ENCODE measurements around the gene TPSB2.
"Not testable (repeated sequence)": the region's sequence is repeated elsewhere in the genome, so short reads cannot be mapped to it uniquely, and the experiment has no call there.

TPSB2 gene

DNA sequence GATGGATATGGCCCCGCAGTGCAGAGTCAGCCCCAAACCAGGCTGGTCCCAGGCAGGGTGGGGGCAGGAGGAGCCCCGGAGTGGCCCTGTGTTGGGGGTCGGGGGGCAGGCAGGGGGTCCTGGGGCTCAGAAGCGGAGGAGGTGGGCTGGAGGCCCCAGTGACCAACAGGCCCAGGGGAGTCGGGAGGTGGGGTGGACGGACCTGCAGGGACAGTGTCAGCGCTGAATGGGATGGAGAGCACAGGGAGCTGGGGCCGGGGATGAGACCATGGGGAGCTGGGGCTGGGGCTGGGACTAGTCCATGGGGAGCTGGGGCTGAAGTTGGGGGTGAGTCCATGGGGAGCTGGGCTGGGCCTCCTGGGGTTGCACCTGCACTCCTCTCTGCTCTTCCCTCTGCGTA is 9.6 kb upstream of the TPSB2 start:
- DNase-seq: not testable (repeated sequence)

DNA sequence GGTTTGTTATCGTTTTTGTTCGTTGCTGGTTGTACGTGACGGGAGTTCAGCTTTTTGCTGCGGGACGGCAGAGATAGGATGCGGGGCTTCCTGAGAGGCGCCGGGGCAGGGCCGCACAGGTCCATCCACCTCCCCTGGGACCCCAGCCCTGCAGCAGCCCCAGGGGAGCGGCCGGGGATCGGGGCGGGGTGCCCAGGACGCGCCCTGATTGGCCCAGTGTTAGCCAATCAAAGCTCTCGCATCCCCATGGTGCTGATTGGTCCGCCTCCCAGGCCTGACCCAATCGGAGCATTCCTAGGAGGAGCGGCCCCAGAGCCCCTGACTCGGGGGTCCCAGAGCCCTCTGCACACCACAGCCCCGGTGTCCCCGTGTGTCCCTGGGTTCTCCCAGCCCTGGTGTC is 8.9 kb upstream of the TPSB2 start:
- DNase-seq: not testable (repeated sequence)

DNA sequence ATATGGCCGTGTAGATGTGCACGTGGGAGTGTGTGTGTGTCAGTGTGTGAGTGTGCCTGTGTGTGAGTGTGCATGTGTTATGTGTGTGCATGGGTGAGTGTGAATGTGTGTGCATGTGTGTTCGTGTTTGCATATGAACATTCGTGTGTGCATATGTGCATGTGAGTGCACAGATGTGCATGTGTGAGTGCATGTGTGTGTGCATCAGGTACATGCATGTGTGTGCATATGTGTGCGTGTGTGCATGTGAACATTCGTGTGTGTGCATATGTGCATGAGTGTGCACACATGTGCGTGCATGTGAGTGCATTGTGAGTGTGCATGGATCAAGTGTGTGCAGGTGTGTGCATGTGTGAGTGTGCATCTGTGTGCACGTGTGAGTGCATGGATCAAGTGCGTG is 8.0 kb upstream of the TPSB2 start:
- no peak for DNase-seq

DNA sequence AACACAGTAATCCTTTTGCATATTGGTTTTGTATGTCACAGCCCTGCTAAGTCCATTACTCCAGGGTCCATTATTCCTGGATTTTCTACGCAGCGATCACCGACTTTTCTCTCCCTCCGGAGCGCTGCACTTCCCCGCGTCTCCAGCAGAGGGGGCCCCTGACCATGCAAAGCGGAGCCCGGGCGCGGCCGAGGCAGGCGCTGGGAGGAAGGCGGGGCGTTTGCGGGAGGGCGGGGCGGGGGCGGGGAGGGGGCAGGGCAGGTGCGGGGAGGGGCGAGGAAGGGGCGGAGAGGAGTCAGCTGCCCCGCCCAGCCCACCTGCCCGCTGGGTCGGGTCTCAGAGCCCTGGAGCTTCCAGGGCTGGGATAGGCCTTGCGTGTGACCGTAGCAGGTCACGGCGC is 6.7 kb upstream of the TPSB2 start:
- DNase-seq: not testable (repeated sequence)

DNA sequence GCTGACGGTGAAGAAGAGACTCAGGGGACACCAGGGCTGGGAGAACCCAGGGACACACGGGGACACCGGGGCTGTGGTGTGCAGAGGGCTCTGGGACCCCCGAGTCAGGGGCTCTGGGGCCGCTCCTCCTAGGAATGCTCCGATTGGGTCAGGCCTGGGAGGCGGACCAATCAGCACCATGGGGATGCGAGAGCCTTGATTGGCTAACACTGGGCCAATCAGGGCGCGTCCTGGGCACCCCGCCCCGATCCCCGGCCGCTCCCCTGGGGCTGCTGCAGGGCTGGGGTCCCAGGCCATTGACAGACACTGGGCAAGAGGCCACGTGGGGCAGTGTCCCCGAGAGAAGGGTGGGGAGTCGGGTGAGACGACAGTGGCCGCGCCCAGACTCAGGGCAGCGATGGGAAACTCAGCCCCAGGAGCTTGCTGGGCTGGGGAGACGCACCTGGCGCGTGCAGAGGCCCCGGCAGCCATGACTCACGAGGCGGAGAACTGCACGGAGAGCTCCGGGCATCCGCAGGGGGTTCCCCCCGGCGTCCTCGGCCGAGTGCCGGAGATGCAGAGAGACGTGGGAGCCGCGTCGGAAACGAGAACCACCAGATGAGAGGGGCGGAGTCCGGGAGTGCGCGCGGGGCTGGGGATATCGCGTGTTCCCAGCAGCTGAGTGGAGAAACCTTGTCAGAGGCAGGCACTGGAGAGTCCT is 2.2 kb upstream of the TPSB2 start:
- DNase-seq: not testable (repeated sequence)

DNA sequence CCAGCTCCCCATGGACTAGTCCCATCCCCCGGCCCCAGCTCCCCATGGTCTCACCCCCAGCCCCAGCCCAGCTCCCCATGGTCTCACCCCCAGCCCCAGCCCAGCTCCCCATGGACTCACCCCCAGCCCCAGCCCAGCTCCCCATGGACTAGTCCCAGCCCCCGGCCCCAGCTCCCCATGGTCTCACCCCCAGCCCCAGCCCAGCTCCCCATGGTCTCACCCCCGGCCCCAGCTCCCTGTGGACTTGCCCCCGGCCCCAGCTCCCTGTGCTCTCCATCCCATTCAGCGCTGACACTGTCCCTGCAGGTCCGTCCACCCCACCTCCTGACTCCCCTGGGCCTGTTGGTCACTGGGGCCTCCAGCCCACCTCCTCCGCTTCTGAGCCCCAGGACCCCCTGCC is 1.3 kb upstream of the TPSB2 start:
- not testable (repeated sequence) for DNase-seq

DNA sequence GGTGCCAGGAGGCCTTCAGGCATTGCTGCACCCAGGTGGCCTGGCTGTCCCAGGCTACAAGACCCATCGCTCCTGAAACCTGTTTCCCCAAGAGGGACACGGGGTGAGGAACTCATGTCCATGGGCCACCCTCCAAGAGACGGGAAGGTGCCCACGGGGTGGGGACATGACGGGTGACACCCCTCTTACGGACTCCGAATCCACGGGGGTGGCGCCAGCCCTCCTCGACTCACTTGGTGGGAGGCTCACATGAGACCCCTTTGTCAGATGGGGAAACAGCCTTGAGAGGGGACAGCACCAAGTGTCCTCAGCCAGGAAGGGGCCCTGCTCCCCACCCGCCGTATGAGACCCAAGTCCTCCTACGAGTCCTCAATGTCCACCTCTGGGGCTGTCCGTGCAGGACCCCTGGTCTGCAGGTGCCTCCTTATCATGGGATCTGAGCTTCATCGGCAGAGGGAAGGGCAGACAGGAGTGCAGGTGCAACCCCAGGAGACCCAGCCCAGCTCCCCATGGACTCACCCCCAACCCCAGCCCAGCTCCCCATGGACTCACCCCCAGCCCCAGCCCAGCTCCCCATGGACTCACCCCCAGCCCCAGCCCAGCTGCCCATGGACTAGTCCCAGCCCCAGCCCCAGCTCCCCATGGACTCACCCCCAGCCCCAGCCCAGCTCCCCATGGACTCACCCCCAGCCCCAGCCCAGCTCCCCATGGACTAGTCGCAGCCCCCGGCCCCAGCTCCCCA is 658 bp upstream of the TPSB2 start:
- DNase-seq: not testable (repeated sequence)

DNA sequence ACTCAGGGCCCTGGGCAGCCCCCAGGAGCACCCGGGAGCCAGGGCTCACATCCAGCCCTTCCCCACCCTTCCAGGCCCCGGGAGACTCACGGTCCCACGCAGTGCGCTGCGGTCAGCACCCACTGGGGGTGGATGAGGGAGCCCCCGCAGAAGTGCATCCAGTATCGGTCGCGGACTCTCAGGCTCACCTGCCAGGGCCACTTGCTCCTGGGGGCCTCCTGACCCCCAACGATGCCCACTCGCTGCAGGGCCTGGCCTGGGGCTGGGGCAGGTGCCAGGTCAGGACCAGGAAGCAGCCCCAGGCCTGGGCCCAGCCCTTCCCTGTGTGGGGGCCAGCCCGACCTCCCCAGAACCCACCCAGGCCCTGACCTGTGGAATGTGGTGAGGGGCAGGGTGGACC is 508 bp downstream of the TPSB2 start:
- not testable (repeated sequence) for DNase-seq

DNA sequence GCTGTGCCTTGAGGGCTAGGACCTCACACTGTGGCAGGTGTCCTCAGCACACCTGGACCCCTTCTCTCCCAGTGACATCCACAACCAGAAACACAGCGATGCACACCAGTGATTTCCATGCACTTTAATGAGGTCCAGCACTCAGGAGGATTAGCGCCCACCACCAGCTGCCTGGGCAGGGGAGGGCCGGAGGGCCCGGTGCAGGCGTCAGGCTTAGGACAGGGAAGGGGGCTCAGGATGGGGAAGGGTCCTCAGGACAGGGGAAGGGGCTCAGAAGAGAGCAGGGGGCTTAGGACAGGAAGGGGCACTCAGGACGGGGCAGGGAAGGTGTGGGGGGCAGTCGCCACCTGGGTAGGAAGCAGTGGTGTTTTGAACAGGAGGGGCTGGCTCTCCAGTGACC is 1.8 kb downstream of the TPSB2 start:
- DNase-seq: not testable (repeated sequence)

DNA sequence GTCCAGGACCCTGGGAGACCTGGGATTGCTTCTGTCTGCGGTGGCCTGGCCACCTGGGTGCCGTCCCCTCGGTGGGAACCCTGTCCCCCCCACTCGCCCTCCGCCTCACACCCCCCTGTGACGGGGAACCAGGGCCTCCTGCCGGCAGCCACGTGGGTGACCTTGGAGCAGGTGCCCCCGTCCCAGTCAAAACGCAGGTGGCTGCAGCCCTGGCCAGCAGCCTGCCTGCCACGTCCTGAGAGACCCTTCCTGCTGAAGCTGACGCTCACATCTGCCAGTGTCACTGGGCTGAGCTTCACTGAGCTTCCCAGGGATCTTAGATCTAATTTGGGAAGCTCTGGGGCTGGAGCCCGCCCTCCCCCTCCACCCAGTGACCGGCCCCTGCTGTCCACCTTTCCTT is 3.3 kb downstream of the TPSB2 start:
- not testable (repeated sequence) for DNase-seq

DNA sequence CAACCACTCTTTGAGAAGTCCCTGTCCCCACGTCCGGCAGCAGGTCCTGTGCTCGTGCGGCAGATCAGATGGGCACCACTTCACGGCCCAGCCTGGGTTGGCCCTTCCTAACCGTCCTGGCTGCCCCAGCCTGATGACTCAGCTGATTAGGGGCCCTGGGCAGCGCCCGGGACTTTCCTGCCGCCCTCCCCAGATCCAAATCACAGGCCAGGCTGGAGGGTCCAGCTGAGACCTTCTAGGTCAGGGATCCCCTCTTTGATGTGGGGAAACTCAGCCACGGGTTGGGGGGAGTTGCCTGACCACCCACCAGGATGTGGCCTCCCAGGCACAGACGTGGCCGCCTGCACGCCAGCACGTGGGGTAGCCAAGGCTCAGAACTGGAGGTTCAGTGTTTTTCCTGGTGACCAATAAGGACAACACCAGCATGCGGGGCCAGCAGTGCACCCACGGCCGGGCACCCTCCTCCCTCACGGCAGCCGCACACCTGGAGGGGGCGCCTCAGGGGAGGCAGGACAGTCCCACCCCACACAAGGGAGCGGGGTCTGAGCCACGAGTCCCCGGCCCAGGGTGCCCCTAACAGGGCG is 4.2 kb downstream of the TPSB2 start:
- not testable (repeated sequence) for DNase-seq

DNA sequence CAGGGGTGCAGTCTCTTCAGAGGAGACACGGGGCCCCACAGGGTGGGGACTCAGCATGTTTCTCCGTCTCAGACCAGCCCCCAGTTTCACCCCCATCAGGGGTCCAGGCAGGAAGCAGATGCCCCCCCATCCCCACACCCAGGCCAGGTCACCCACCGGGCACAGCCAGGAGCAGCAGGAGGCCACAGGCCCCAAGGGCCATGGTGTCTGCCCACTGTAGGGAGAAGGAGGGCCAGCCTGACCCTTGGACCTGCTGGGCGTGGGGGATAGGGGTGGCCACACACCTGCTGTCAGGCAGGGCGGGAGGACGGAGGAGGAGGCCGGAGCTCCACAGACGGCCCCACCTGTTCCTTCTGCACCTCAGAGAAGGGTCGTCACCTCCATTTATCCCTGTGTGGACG is 4.9 kb downstream of the TPSB2 start, which contains the start of gene TPSG1:
Gene TPSG1 (minus strand): TSS at position 218 of the 401 bp plus-strand sequence. CDS start 16 bp downstream, at position 202.
- no peak for DNase-seq

DNA sequence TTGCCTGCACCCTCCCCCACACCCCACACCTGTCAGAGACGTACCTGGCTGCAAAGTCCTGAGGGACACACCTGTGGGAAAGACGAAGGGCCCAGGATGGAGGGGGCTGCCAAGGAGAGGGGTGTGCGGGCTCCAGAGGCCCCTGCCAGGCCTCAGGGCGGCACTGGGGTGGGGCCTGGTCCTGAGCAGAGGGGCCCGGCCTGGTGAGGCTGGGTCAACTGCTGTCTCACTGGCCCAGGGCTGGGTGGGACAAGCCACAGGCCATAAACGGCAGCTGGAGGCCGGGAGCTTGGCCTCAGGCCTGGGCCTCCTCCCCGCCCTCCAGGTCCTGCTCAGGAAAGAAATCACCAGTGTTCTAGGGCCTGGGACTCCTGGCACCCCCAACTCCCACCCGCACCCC is 5.4 kb downstream of the TPSB2 start:
- DNase-seq: no peak

DNA sequence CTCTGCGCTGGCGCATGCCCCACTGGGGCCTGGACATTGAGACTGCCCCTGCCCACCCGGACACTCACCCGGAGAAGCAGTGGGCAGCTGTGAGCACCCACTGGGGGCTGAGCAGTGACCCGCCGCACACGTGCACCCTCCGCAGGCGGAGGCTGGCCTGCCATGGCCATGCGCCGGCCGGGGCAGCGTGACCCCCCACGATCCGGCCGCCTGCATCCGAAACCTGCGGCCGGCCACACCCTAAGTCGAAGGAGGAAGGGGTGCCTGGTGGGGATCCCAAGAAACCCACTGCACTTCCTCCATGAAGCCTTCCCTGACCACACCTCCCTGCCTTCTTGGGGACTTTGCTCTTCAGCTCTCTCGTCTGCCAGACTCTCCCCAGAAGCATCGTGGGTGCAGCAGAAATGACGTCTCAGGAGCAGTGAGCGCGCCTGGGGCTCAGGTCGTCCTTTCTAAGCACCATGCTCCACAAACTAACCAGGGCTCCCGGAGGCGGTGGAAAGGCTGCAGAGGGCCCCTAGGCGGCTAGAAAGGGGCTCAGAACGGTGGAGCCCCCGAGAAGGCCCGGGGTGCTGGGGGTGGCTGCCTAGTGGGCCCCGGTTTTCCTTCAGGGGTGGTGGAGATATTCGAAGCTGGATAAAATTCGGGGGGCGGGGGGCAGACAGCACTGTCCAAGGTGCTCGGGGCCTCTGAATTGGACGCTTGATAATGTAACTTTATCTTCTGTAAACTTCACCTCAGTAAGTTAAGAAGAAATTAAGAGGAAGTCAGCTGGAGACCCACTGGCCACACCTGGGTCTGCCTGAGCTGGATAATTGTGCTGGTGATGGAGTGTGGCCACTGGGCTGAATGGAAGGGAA is 6.4 kb downstream of the TPSB2 start:
- DNase-seq: no peak

DNA sequence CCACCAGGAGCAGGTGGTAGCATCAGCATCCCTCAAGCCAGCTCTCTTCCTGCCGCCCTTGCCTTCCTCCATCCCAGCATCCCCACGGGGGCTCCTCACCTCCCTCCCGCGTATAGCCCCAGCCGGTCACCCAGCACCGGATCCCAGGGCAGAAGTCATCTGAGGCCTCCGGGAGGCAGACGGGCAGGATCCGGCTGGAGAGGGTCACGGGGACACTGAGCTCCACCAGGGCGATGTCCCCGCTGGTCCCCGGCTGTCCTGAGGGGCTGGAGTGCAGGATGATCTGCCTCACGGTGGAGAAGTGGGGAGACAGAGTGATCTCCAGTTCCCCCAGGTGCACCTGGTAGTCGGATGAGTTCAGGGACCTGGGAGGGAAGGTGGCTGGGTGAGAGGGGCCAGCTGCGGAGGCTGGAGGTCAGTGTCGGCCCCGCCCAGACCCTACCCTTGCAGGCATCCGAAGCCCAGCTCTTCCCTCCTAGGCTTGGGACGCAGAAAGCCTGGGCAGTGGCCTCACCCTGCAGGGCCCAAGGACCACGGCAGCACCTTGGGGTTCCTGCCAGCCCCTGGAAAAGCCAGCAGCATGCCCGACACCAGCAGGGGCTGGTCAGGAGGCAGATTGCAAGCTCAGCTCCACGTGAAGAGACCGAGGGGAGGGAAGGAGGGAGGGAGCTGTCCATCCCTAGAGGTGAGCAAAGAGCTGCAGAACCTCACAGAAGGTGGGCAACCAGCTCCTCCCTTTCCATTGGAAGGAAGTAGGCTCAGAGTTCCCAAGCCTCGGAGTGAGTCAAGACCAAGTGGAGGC is 7.2 kb downstream of the TPSB2 start:
- no peak for DNase-seq

DNA sequence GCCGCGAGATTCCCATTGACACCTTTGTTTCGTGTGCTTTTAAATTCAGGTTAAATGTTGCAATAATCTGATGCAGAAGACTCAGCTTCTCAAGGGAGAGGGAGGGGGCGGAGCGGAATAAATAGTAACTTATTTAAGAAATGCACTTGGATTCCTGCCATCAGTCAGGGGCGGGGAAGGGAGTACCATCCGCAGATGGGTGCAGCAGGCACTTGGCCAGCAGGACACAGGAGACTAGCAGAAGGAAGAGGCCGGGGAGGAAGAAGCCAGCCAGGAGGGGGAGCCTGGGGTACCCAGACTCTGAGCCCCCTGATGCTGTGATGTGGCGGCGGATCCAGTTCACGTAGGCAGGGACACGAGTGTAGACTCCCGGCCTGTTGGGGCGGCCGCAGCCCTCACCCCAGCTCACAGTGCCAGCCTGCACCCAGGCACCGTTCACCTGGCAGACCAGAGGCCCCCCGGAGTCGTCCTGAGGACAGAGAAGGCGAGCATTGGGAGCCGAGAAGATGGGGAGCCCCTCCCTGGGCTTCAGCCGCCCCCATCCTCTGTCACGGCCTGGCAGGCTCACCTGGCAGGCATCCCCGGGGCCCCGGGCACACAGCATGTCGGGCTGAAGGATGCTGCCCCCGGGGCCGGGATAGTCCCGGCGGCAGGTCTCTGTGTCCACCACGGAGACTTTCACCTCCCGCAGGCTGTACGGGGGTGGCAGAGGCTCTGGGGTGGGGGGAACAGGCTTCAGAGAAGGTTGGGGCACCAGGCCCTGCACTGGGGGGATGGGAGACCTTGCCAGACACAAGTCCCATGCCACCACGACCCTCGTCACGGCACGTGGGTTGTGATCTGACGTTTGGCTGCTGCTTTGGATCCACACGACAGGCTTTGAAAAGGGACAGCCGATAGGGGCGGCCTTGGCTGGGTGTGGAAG is 8.1 kb downstream of the TPSB2 start:
- DNase-seq: no peak

DNA sequence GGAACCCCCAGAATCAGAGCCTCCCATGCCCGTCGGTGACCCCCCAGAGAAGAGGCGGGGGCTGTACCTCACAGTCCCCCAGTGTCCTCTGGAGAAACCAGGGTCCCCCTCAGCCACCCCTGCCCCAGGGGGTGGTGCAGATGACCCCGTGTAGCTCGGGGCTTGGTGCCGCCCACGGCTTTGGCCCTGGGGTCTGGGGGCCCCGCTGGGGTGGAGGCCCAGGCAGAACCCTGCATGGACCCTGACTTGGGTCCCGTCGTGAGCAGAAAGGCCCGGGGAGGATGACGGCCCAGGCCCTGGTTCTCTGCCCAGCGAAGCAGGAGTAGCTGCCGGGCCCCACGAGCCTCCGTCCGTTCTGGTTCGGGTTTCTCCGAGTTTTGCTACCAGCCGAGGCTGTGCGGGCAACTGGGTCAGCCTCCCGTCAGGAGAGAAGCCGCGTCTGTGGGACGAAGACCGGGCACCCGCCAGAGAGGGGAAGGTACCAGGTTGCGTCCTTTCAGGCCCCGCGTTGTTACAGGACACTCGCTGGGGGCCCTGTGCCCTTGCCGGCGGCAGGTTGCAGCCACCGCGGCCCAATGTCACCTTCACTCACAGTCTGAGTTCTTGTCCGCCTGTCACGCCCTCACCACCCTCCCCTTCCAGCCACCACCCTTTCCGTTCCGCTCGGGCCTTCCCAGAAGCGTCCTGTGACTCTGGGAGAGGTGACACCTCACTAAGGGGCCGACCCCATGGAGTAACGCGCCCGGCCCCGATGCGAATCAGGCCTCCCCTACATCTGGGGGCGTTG is 8.9 kb downstream of the TPSB2 start:
- DNase-seq: no peak

DNA sequence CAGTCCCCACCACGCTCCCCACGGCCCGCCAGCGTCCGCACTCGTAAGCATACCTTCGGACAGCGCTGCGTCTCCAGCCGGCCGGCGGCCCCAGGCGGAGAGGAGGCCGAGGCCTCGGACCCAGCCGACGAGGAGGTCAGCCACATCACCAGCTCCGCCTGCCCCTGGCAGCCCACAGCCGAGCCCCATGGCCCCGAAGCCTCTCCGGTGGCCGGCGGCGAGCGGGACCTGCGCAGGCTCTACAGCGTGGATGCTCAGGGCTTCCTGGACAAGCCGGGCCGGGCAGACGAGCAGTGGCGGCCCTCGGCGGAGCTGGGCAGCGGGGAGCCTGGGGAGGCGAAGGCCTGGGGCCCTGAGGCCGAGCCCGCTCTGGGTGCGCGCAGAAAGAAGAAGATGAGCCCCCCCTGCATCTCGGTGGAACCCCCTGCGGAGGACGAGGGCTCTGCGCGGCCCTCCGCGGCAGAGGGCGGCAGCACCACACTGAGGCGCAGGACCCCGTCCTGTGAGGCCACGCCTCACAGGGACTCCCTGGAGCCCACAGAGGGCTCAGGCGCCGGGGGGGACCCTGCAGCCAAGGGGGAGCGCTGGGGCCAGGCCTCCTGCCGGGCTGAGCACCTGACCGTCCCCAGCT is 9.8 kb downstream of the TPSB2 start:
- no peak for DNase-seq

DNA sequence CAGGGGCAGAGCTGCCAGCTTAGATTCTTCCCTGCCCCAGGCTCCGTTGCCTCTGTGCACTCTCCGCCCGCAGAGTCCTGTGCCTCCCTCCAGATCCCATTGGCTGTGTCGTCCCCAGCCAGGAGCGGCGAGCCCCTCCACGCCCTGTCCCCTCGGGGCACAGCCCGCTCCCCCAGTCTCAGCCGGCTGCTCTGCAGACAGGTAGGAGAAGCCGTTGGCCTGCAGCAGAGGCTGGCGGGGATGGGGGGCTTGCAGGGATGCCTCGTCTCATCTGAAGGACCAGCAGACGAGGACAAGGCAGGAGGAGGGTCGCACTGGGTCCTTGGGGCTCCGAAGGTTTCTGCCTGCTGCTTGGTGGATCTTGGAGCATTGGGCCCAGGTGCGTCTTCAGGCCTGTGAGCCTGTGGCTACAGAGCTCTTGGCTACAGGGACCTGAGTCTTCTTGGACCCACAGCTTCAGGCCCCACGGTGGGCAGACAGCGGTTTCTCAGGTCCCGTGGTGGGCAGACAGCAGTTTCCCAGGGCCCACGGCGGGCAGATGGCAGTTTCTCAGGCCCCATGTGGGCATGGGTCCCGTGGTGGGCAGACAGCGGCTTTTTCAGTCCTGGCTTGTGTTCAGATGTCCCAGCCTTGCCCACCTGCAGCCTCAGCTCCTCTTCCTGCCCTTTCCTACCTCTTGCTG is 10.9 kb downstream of the TPSB2 start:
- DNase-seq: no peak
